Loucy (cell line): ENCODE measurements around the gene LSM12.
A peak's percentile ranks its signal among the peaks of the same experiment; 100 is the strongest.

Source experiments
- H2AFZ ChIP-seq: fragments of 200-600 bp; sonication (generic); 2 replicates; pipeline ENCODE4 v1.6.0; 2016; ENCODE audit warnings: antibody characterized with exemption, mild to moderate bottlenecking, low read length, moderate library complexity
- H3F3A ChIP-seq: fragments of 200-600 bp; 2 replicates; pipeline ENCODE4 v1.6.0; 2016; ENCODE audit warnings: antibody characterized with exemption, low read depth, mild to moderate bottlenecking
- H3K27me3 ChIP-seq: fragments of 200-600 bp; sonication (generic); 2 replicates; pipeline ENCODE4 v1.6.1; 2014; ENCODE audit warnings: low read length, mild to moderate bottlenecking; ENCODE audit not compliant: insufficient read depth, poor library complexity, severe bottlenecking
- H3K36me3 ChIP-seq: fragments of 200-600 bp; sonication (generic); 2 replicates; pipeline ENCODE4 v1.6.1; 2016; ENCODE audit warnings: low read length; ENCODE audit not compliant: insufficient read depth
- H3K4me1 ChIP-seq: fragments of 200-600 bp; sonication (generic); 2 replicates; pipeline ENCODE4 v1.5.1; 2014; ENCODE audit warnings: low read length, mild to moderate bottlenecking; ENCODE audit not compliant: insufficient read depth, poor library complexity, severe bottlenecking
- H3K4me2 ChIP-seq: fragments of 200-600 bp; sonication (generic); 2 replicates; pipeline ENCODE4 v1.6.0; 2014; ENCODE audit warnings: antibody characterized with exemption, low read length, low read depth, mild to moderate bottlenecking; ENCODE audit not compliant: poor library complexity, severe bottlenecking
- H3K4me3 ChIP-seq: fragments of 200-600 bp; sonication (generic); 2 replicates; pipeline ENCODE4 v1.5.1; 2014; ENCODE audit warnings: low read length, mild to moderate bottlenecking, mixed read lengths; ENCODE audit not compliant: poor library complexity, severe bottlenecking
- H3K79me2 ChIP-seq: fragments of 200-600 bp; sonication (generic); 2 replicates; pipeline ENCODE4 v1.6.1; 2014; ENCODE audit warnings: low read length; ENCODE audit not compliant: insufficient read depth
- H3K9ac ChIP-seq: fragments of 200-600 bp; sonication (generic); 2 replicates; pipeline ENCODE4 v1.6.0; 2014; ENCODE audit warnings: mild to moderate bottlenecking, low read depth, low read length, moderate library complexity; ENCODE audit not compliant: poor library complexity, severe bottlenecking
- H3K9me2 ChIP-seq: fragments of 200-600 bp; sonication (generic); replicated peaks from 2 replicates; pipeline ENCODE4 v1.6.1; 2016; ENCODE audit warnings: low read depth, low read length, mixed read lengths
- H3K9me3 ChIP-seq: fragments of 200-600 bp; sonication (generic); 2 replicates; pipeline ENCODE4 v1.6.1; 2014; ENCODE audit warnings: mild to moderate bottlenecking, antibody characterized with exemption, low read length, low read depth; ENCODE audit not compliant: insufficient read depth
- H4K20me1 ChIP-seq: fragments of 200-600 bp; sonication (generic); 2 replicates; pipeline ENCODE4 v1.6.0; 2014; ENCODE audit warnings: antibody characterized with exemption, low read length, mild to moderate bottlenecking; ENCODE audit not compliant: insufficient read depth, poor library complexity, severe bottlenecking
- EZH2phosphoT487 ChIP-seq: fragments of 200-600 bp; IDR thresholded peaks from 2 replicates; pipeline ENCODE4 v1.6.1; 2018; ENCODE audit warnings: antibody characterized with exemption, mild to moderate bottlenecking, moderate library complexity, borderline replicate concordance
- TF ChIP-seq, protein P1 (sequence below): fragments of 200-600 bp; sonication (generic); conservative IDR thresholded peaks from 2 replicates; pipeline ENCODE4 v1.5.1; 2014; ENCODE audit warnings: mild to moderate bottlenecking, antibody characterized with exemption, low read length

Gene LSM12

DNA sequence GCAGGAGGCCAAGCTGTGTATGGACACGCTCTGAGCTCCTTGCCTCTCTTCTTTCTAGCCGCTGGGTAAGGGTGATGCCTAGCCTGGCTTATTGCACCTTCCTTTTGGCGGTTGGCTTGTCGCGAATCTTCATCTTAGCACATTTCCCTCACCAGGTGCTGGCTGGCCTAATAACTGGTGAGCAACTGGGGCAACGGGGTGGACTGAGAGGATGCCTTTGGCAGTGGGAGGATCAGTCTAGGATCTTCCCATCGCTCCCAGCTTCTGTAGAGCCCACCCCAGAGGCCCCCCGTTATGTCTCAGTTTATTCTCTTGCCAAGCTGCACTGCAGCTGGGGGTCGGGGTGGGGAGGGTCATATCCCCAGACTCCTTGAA, 8.4 kb upstream of the LSM12 start:
- peaks cover 25% of the 10 kb centered on the region; the same call in 1 of the 2 replicates for H3K36me3 ChIP-seq

DNA sequence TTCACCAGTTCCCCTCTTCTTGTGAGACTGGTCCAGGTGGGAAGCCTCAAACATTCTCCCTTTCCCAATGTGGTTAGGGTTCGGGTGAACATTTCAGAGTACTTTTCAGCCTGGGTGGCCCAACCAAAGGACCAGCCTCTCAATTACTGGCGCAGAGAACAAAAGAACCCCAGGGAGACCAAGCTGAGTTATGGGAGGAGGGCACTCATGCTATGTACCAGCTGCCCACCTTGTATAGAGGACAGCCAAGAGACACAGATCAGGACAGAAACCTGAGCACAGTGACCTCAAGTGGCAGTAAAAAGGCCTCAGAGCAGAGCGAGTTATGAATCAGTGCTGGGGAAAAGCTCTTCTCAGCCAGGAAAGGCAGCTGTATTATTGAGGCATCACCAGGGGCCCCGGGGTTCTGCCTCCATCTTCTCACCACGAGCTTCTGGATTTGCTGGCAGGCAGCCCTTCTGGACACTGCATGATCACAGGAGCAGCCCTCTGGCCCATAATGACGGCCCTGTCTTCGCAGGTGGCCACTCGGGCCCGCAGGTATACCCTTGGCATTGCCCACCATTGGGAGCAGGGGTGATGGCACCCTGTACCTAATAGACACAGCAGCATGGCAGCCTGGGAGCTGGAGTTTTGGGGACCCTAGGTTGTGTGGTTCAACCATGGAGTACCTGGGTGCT, 7.9 kb upstream of the LSM12 start:
- TF ChIP-seq, protein P1, sequence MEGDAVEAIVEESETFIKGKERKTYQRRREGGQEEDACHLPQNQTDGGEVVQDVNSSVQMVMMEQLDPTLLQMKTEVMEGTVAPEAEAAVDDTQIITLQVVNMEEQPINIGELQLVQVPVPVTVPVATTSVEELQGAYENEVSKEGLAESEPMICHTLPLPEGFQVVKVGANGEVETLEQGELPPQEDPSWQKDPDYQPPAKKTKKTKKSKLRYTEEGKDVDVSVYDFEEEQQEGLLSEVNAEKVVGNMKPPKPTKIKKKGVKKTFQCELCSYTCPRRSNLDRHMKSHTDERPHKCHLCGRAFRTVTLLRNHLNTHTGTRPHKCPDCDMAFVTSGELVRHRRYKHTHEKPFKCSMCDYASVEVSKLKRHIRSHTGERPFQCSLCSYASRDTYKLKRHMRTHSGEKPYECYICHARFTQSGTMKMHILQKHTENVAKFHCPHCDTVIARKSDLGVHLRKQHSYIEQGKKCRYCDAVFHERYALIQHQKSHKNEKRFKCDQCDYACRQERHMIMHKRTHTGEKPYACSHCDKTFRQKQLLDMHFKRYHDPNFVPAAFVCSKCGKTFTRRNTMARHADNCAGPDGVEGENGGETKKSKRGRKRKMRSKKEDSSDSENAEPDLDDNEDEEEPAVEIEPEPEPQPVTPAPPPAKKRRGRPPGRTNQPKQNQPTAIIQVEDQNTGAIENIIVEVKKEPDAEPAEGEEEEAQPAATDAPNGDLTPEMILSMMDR, result no peak
- TF ChIP-seq EZH2phosphoT487, result no peak
- H2AFZ ChIP-seq, result no peak overlapping the region
- no peak overlapping the region for H3K4me2 ChIP-seq
- no peaks in the 10 kb centered on the region for H4K20me1 ChIP-seq
- H3K27me3 ChIP-seq, result no peaks in the 10 kb centered on the region
- no peaks in the 10 kb centered on the region for H3K9me3 ChIP-seq
- H3K9me2 ChIP-seq, result no peaks in the 10 kb centered on the region
- H3K4me1 ChIP-seq, result peaks cover 15% of the 10 kb centered on the region
- H3K9ac ChIP-seq, result no peak overlapping the region
- 0 out of 2 replicates have a peak, but pooled peaks cover 5% of the 10 kb centered on the region for H3F3A ChIP-seq
- no peak overlapping the region for H3K4me3 ChIP-seq
- H3K36me3 ChIP-seq, result peaks cover 22% of the 10 kb centered on the region; the same call in 1 of the 2 replicates
- peaks cover 19% of the 10 kb centered on the region for H3K79me2 ChIP-seq

More for the DNA sequence above, 8.4 kb upstream of the LSM12 start:
- H2AFZ ChIP-seq, result no peak overlapping the region
- H3K4me3 ChIP-seq, result no peak overlapping the region
- peaks cover 19% of the 10 kb centered on the region for H3K79me2 ChIP-seq
- no peaks in the 10 kb centered on the region for H3K27me3 ChIP-seq
- no peaks in the 10 kb centered on the region for H3K9me2 ChIP-seq
- no peak overlapping the region for H3K4me2 ChIP-seq
- no peaks in the 10 kb centered on the region for H4K20me1 ChIP-seq
- TF ChIP-seq, protein P1, result no peak
- TF ChIP-seq EZH2phosphoT487, result no peak
- H3F3A ChIP-seq, result 0 out of 2 replicates have a peak, but pooled peaks cover 5% of the 10 kb centered on the region
- H3K4me1 ChIP-seq, result peaks cover 14% of the 10 kb centered on the region
- H3K9me3 ChIP-seq, result no peaks in the 10 kb centered on the region
- no peak overlapping the region for H3K9ac ChIP-seq

DNA sequence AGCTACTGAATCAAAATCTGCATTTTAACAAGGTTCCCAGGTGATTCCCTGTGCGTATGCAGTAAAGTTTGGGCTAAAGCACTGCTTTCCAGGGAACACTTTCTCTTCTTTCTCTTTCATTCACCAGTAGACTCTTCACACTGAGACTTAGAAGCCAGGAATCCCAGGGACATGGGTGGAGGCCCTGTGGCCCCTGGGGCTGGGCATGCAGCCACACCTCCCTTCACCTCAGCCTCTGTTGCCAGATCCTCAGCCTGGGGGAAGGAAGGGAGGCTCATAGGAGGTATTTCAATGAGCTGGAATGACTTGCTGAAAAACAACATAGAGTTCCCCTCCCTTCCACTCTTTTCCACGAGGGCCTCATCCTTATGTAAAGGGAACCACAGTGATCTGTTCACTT, 5.3 kb upstream of the LSM12 start:
- Histone ChIP-seq H3K9me2 (no peaks in the 10 kb centered on the region), H3K4me1 (peaks cover 18% of the 10 kb centered on the region), H3K4me2 (peak overlapping the region; percentile 89), H4K20me1 (no peaks in the 10 kb centered on the region), H3K27me3 (no peaks in the 10 kb centered on the region), H3K79me2 (peaks cover 28% of the 10 kb centered on the region), H3K4me3 (peak overlapping the region; percentile 82), H3K9ac (peak overlapping the region; percentile 85), H3K36me3 (peaks cover 7% of the 10 kb centered on the region; the same call in 1 of the 2 replicates), H3K9me3 (no peaks in the 10 kb centered on the region), H2AFZ (no peak overlapping the region), H3F3A (0 out of 2 replicates have a peak, but pooled peaks cover 5% of the 10 kb centered on the region)
- TF ChIP-seq, protein P1, result no peak
- no peak for TF ChIP-seq EZH2phosphoT487
